Endothelial cell (in vitro differentiated cells): ENCODE measurements around the gene FHL1. TPM values are rescaled to one million over a fixed set of nuclear protein-coding genes. Genes with fewer than 3 reads are reported as not detected.

Experiments
- DNase-seq: peaks from one replicate; pipeline ENCODE4 v3.0.0; 2021; ENCODE audit warnings: low spot score
- H3K27ac Mint-ChIP-seq: one replicate; pipeline ENCODE4 v1.8.0; 2021; ENCODE audit warnings: mixed read lengths, inconsistent platforms; ENCODE audit not compliant: unreplicated experiment
- H3K27me3 Mint-ChIP-seq: one replicate; pipeline ENCODE4 v1.8.0; 2021; ENCODE audit warnings: mild to moderate bottlenecking, moderate library complexity, mixed read lengths, inconsistent platforms; ENCODE audit not compliant: unreplicated experiment
- H3K36me3 Mint-ChIP-seq: one replicate; pipeline ENCODE4 v1.8.0; 2021; ENCODE audit warnings: mild to moderate bottlenecking, low read depth, mixed read lengths, inconsistent platforms; ENCODE audit not compliant: unreplicated experiment
- H3K4me1 Mint-ChIP-seq: one replicate; pipeline ENCODE4 v1.8.0; 2021; ENCODE audit warnings: mild to moderate bottlenecking, mixed read lengths, inconsistent platforms; ENCODE audit not compliant: unreplicated experiment
- H3K4me3 Mint-ChIP-seq: one replicate; pipeline ENCODE4 v1.8.0; 2021; ENCODE audit warnings: mild to moderate bottlenecking, mixed read lengths, inconsistent platforms; ENCODE audit not compliant: unreplicated experiment
- H3K9me3 Mint-ChIP-seq: one replicate; pipeline ENCODE4 v1.8.0; 2021; ENCODE audit warnings: mixed read lengths, inconsistent platforms; ENCODE audit not compliant: unreplicated experiment
- total RNA-seq: library from RNA; stranded (reverse); fragmentation: NEBNext Ultra II Directional; extraction: Animal tissue kit (Norgen Biotek cat#: 25700); gene quantifications from one replicate; pipeline ENCODE4 v1.2.1, GENCODE V29; 2021; ENCODE audit not compliant: unreplicated experiment
- TF ChIP-seq, protein P1 (sequence below): fragments of 200-600 bp; sonication (generic); IDR thresholded peaks from one replicate; pipeline ENCODE4 v1.5.0; 2021; ENCODE audit warnings: antibody characterized with exemption; ENCODE audit not compliant: unreplicated experiment

FHL1 gene
- total RNA-seq, 1 donor from 2014 or later: 5.6 TPM

DNA sequence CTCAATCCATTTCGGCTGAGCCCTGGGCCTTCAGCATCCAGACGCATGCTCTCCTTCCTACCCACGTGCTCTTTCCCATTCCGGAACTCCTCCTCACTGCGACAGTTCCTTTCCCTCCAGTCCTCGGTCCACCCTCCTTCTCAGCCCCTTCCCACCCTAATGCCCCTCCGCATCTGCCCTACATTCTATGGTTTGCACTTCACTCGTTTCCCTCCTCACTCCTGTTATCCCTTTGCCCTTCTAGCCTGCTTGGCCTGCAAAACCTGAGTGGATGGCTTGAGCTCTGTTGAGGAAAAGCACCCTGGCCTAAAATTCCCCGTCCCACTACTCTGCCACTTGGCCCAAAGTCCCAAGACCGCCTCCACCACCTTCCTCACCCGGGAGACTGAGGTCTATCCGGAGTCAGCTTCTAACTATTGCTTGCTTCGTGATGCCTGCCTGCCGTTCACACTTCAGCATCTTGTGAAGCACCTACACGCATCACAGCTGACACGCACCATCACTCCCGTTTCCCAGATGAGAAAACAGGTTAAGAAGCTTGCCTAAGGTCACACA is 65.3 kb downstream of the FHL1 start:
- Mint-ChIP-seq H3K36me3 (no peaks in the 10 kb centered on the region), H3K9me3 (no peaks in the 10 kb centered on the region), H3K4me1 (peaks cover 10% of the 10 kb centered on the region), H3K4me3 (no peak overlapping the region), H3K27ac (no peak overlapping the region), H3K27me3 (no peaks in the 10 kb centered on the region)
- TF ChIP-seq, protein P1, sequence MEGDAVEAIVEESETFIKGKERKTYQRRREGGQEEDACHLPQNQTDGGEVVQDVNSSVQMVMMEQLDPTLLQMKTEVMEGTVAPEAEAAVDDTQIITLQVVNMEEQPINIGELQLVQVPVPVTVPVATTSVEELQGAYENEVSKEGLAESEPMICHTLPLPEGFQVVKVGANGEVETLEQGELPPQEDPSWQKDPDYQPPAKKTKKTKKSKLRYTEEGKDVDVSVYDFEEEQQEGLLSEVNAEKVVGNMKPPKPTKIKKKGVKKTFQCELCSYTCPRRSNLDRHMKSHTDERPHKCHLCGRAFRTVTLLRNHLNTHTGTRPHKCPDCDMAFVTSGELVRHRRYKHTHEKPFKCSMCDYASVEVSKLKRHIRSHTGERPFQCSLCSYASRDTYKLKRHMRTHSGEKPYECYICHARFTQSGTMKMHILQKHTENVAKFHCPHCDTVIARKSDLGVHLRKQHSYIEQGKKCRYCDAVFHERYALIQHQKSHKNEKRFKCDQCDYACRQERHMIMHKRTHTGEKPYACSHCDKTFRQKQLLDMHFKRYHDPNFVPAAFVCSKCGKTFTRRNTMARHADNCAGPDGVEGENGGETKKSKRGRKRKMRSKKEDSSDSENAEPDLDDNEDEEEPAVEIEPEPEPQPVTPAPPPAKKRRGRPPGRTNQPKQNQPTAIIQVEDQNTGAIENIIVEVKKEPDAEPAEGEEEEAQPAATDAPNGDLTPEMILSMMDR: no peak
- no peak for DNase-seq

DNA sequence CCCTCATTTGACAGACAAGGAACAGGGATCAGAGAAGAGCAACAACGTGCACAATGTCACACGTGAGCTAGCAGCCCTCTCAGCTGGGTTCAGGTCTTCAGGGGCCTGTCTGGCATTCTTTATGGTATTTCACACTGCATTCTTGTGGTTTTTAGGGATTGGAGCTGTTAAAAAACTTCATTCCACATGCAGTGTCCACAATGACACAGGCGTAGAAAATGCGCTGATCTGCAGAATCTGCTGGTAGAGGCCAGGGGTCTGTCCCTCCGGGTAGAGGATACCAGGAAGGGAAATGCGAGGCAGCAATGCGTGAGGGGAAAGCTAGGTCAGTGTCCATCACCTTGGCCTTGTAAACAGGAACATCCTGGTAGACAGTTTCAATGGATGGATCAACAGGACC is 67.2 kb downstream of the FHL1 start:
- no peaks in the 10 kb centered on the region for H3K27me3 Mint-ChIP-seq
- H3K4me1 Mint-ChIP-seq: peaks cover 10% of the 10 kb centered on the region
- no peak for DNase-seq
- TF ChIP-seq, protein P1: no peak
- H3K27ac Mint-ChIP-seq: peak overlapping the region; percentile 48
- no peak overlapping the region for H3K4me3 Mint-ChIP-seq
- no peaks in the 10 kb centered on the region for H3K36me3 Mint-ChIP-seq
- no peaks in the 10 kb centered on the region for H3K9me3 Mint-ChIP-seq

DNA sequence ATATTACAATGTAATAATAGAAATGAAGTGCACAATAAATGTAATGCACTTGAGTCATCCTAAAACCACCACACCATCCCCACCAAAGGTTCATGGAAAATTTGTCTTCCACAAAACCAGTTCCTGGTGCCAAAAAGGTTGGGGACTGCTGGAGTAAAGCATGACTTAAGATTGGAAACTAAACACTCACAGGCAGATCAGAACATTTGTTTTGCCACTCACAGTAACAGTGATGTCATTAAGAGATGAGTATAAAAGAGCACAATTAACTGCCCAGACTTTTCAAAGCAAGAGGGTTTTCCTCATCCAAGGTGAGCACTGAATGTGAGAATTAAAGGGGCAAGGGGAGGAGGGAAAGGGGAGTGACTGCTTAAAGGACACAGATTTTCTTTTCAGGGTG is 68.2 kb downstream of the FHL1 start:
- no peaks in the 10 kb centered on the region for H3K9me3 Mint-ChIP-seq
- no peak for DNase-seq

DNA sequence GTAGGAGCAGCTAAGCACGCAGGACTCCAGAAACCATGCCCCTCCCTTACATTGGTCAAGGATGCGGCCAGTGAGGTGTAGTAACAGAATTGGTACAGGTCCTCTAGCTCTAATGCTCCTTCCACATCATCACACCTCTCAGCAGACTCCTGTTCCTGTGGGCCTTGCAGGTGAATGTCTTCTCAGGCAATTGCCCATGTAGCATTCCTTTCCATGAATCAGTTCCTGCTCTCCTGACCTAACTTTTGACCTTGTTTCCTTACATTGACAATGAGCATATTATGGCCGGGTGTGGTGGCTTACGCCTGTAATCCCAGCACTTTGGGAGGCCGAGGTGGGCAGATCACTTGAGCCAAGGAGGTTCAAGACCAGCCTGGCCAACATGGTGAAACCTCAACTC is 72.6 kb downstream of the FHL1 start:
- Mint-ChIP-seq H3K4me1 (peaks cover under 1% of the 10 kb centered on the region), H3K27ac (no peak overlapping the region), H3K36me3 (peaks cover 6% of the 10 kb centered on the region), H3K4me3 (no peak overlapping the region), H3K9me3 (no peaks in the 10 kb centered on the region), H3K27me3 (no peaks in the 10 kb centered on the region)
- TF ChIP-seq, protein P1: no peak
- no peak for DNase-seq

More for the DNA sequence above, 68.2 kb downstream of the FHL1 start:
- Mint-ChIP-seq H3K4me3 (no peak overlapping the region), H3K27me3 (no peaks in the 10 kb centered on the region), H3K27ac (no peak overlapping the region), H3K36me3 (peaks cover 2% of the 10 kb centered on the region), H3K4me1 (peaks cover 3% of the 10 kb centered on the region)
- TF ChIP-seq, protein P1: no peak

DNA sequence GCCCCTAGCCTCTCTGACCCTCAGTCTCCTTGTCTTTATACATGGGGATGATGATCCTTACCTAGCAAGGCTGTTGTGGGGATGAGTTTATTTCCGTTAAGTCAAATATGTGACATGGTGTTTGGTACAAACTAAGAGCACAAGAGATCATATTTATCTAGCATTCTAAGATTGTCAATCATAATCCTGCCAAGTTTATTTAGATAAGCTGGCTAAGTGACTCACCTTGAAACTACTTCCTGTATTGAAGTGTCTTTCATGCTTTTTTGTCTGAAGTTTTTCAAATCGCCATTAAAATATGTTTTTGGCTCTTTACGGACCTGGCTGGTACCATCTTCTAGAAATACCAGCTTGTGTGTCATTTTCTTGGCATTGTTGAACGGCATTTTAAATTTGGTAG is 73.2 kb downstream of the FHL1 start:
- Mint-ChIP-seq H3K27me3 (no peaks in the 10 kb centered on the region), H3K27ac (no peak overlapping the region), H3K9me3 (no peaks in the 10 kb centered on the region), H3K4me3 (no peak overlapping the region), H3K4me1 (no peaks in the 10 kb centered on the region), H3K36me3 (peaks cover 8% of the 10 kb centered on the region)
- no peak for DNase-seq
- TF ChIP-seq, protein P1: no peak
